PC-9 (cell line): ENCODE measurements around the gene R3HDM2. TPM values are rescaled to one million over a fixed set of nuclear protein-coding genes. Genes with fewer than 3 reads are reported as not detected.

Experiments used
- BruUV-seq: library from RNA; stranded (reverse); fragments of 400-500 nt; replicated peaks from 2 replicates; lab custom pipeline; 2021; lab: Mats Ljungman, UMichigan
- CTCF ChIA-PET: fragments of 300-600 bp; sonication (Branson Sonifier 250); formaldehyde crosslinking; loops from one replicate; lab custom pipeline; 2022; ENCODE audit warnings: antibody characterized with exemption; lab: Charles Lee
- POLR2A ChIA-PET: fragments of 300-600 bp; sonication (Branson Sonifier 250); formaldehyde crosslinking; loops from one replicate; lab custom pipeline; 2022; ENCODE audit warnings: antibody characterized with exemption; ENCODE audit not compliant: unreplicated experiment; lab: Charles Lee
- DNase-seq, 2 experiments: peaks; one replicate each; pipeline versions ENCODE4 v3.0.0 to v3.0.0-alpha.2; 2015 to 2022; ENCODE audit warnings: mixed read lengths in 1 of 2
- H2AFZ ChIP-seq: fragments of 200-600 bp; sonication (generic); 2 replicates; pipeline ENCODE4 v1.8.1; 2017; ENCODE audit warnings: antibody characterized with exemption
- H3F3A ChIP-seq: fragments of 200-600 bp; sonication (generic); 2 replicates; pipeline ENCODE4 v1.8.1; 2017; ENCODE audit warnings: antibody characterized with exemption, mild to moderate bottlenecking, low read depth; ENCODE audit not compliant: insufficient read depth
- H3K27ac ChIP-seq: fragments of 200-600 bp; sonication (generic); 2 replicates; pipeline ENCODE4 v1.6.1; 2016; ENCODE audit warnings: mixed run types
- H3K27me3 ChIP-seq: fragments of 200-600 bp; sonication (generic); 2 replicates; pipeline ENCODE4 v1.6.1; 2016; ENCODE audit warnings: low read depth, mixed run types; ENCODE audit not compliant: insufficient read depth
- H3K36me3 ChIP-seq: fragments of 200-600 bp; sonication (generic); 2 replicates; pipeline ENCODE4 v1.6.1; 2016; ENCODE audit warnings: low read depth, mixed run types
- H3K4me1 ChIP-seq: fragments of 200-600 bp; sonication (generic); replicated peaks from 2 replicates; pipeline ENCODE4 v1.6.1; 2016; ENCODE audit warnings: mixed run types; ENCODE audit not compliant: insufficient read depth
- H3K4me2 ChIP-seq: fragments of 200-600 bp; sonication (generic); 2 replicates; pipeline ENCODE4 v1.6.1; 2017; ENCODE audit warnings: mixed run types
- H3K4me3 ChIP-seq: fragments of 200-600 bp; sonication (generic); 2 replicates; pipeline ENCODE4 v1.6.1; 2016; ENCODE audit warnings: mixed run types
- H3K79me2 ChIP-seq: fragments of 200-600 bp; sonication (generic); 2 replicates; pipeline ENCODE4 v1.6.1; 2017; ENCODE audit warnings: low read depth, mixed run types
- H3K9me2 ChIP-seq: fragments of 200-600 bp; sonication (generic); 2 replicates; pipeline ENCODE4 v1.8.1; 2017; ENCODE audit warnings: mild to moderate bottlenecking; ENCODE audit not compliant: insufficient read depth
- H3K9me3 ChIP-seq: fragments of 200-600 bp; sonication (generic); 2 replicates; pipeline ENCODE4 v1.8.1; 2016; ENCODE audit warnings: low read depth; ENCODE audit not compliant: insufficient read depth
- H4K20me1 ChIP-seq: fragments of 200-600 bp; sonication (generic); 2 replicates; pipeline ENCODE4 v1.8.1; 2017; ENCODE audit not compliant: insufficient read depth
- EZH2 ChIP-seq: fragments of 200-600 bp; sonication (generic); IDR thresholded peaks from 2 replicates; pipeline ENCODE4 v1.8.0; 2017; ENCODE audit warnings: antibody characterized with exemption, low read depth
- intact Hi-C: fragments of 100-400 bp; cut with micrococcal nuclease; formaldehyde crosslinking; loops from one replicate; pipeline ENCODE4 v1.10.0; 2022; ENCODE audit not compliant: unreplicated experiment
- total RNA-seq: library from RNA; stranded (reverse); gene quantifications from 2 replicates; pipeline ENCODE4 v1.2.3, GENCODE V29; 2021
- TF ChIP-seq, protein P1 (sequence below): fragments of 200-600 bp; sonication (generic); conservative IDR thresholded peaks from 2 replicates; pipeline ENCODE4 v1.6.1; 2017; ENCODE audit warnings: mixed run types, antibody characterized with exemption, mild to moderate bottlenecking, moderate library complexity

The R3HDM2 gene
- total RNA-seq, 1 experiment from 2014 or later = 65.1 TPM

DNA sequence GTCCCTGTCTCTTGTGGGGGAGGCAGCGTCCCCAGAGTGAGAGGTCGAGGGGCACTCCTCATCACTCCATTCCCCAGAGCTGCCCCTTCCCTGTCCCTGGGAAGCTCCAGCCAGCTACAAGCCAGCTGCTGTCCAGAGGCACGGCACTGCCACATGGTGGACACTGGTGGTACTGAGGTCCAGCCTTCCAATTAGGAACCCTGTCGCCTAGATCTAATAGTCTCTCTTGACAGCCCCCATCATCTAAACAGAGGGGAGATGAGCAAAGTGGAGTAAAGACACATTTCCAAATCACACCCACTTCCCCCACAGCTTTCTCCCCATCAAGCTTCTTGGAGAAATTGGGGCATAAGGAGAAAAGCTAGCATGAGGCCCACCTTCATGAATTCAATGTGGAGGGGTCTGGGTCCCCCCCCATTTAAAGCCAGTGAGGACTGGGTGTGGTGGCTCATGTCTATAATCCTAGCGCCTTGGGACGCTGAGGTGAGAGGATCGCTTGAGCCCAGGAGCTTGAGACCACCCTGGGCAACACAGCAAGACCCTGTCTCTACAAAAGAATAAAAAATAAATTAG is 22.2 kb upstream of the R3HDM2 start:
- H3K27me3 ChIP-seq = no peaks in the 10 kb centered on the region
- H3K27ac ChIP-seq = no peak overlapping the region
- H3K9me3 ChIP-seq = no peaks in the 10 kb centered on the region
- peak; percentile 47 to 73 for DNase-seq
- no peak for TF ChIP-seq EZH2
- TF ChIP-seq, protein P1, sequence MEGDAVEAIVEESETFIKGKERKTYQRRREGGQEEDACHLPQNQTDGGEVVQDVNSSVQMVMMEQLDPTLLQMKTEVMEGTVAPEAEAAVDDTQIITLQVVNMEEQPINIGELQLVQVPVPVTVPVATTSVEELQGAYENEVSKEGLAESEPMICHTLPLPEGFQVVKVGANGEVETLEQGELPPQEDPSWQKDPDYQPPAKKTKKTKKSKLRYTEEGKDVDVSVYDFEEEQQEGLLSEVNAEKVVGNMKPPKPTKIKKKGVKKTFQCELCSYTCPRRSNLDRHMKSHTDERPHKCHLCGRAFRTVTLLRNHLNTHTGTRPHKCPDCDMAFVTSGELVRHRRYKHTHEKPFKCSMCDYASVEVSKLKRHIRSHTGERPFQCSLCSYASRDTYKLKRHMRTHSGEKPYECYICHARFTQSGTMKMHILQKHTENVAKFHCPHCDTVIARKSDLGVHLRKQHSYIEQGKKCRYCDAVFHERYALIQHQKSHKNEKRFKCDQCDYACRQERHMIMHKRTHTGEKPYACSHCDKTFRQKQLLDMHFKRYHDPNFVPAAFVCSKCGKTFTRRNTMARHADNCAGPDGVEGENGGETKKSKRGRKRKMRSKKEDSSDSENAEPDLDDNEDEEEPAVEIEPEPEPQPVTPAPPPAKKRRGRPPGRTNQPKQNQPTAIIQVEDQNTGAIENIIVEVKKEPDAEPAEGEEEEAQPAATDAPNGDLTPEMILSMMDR = peak; percentile 91
- no peak overlapping the region for H2AFZ ChIP-seq
- ChIA-PET CTCF (interaction anchor here (0.5 to 1.8 kb wide), 11 partner anchors 43 to 384 kb away, joined by 3 to 30 read pairs (median 4); no protein-coding TSS in a partner anchor), POLR2A (interaction anchor here (0.6 to 0.7 kb wide), 2 partner anchors 138 to 145 kb away, joined by 3 read pairs; no protein-coding TSS in a partner anchor)
- H4K20me1 ChIP-seq = no peaks in the 10 kb centered on the region
- no peak overlapping the region for H3K4me2 ChIP-seq
- no peaks in the 10 kb centered on the region for H3K9me2 ChIP-seq
- no peaks in the 10 kb centered on the region for H3F3A ChIP-seq
- H3K4me3 ChIP-seq = no peak overlapping the region
- H3K36me3 ChIP-seq = no peaks in the 10 kb centered on the region
- no TSS peak for BruUV-seq
- intact Hi-C loops = loop anchor here (1.0 to 10.0 kb wide), 4 partner anchors 146 to 452 kb away; no protein-coding TSS in a partner anchor
- H3K79me2 ChIP-seq = no peaks in the 10 kb centered on the region
- peaks cover 35% of the 10 kb centered on the region for H3K4me1 ChIP-seq

DNA sequence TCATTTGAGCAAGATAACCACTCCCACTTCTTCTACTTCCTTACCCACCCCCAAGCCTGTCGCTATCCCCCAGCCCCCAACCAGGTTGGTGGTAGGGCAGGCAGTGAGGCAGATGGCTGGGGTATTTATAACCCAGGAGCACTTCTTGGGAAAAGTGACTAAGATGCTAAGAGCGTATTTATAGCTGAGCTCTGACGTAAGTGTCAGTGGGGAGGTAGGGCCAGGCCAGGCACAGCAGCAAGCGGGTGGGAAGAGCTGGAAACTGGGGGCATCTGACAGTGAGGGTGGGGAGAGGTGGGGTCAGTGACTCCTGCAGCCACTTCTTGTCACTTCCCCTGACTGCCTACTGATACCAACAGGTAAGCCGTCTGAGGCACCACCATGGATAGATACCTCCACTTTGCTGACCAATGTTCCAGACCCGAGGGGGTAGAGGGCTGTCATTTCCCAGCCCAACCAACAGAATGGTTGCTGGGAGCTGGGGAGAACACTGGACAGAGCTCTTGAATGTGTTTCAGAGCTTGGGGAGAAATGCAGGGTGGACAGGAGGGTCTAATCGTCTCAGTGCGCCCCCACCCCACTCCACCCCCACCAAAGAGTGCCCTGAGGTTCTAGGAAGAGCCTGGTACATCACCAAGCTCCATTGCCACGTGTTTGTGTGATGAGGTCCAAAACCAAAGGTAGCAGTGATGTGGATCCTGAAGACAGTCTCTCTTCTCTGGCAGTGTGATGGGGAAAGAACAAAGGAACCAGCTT is 21.5 kb upstream of the R3HDM2 start:
- intact Hi-C loops = loop anchor here (2.0 to 10.0 kb wide), 2 partner anchors 240 to 452 kb away; no protein-coding TSS in a partner anchor
- H3K4me2 ChIP-seq = no peak overlapping the region
- H3K36me3 ChIP-seq = no peaks in the 10 kb centered on the region
- no peak overlapping the region for H3K4me3 ChIP-seq
- H3K27me3 ChIP-seq = no peaks in the 10 kb centered on the region
- POLR2A ChIA-PET = interaction anchor here (0.6 to 0.7 kb wide), 2 partner anchors 137 to 144 kb away, joined by 3 read pairs; no protein-coding TSS in a partner anchor
- H3F3A ChIP-seq = no peaks in the 10 kb centered on the region
- no peaks in the 10 kb centered on the region for H3K9me2 ChIP-seq
- TF ChIP-seq, protein P1 = no peak
- no peak for TF ChIP-seq EZH2
- H3K4me1 ChIP-seq = peaks cover 28% of the 10 kb centered on the region
- no peak overlapping the region for H3K27ac ChIP-seq
- BruUV-seq = no TSS peak
- no peak overlapping the region for H2AFZ ChIP-seq
- CTCF ChIA-PET = interaction anchor here (0.5 to 1.8 kb wide), 10 partner anchors 44 to 695 kb away, joined by 3 to 30 read pairs (median 4); no protein-coding TSS in a partner anchor
- H3K9me3 ChIP-seq = no peaks in the 10 kb centered on the region
- no peak for DNase-seq
- H3K79me2 ChIP-seq = no peaks in the 10 kb centered on the region
- no peaks in the 10 kb centered on the region for H4K20me1 ChIP-seq

DNA sequence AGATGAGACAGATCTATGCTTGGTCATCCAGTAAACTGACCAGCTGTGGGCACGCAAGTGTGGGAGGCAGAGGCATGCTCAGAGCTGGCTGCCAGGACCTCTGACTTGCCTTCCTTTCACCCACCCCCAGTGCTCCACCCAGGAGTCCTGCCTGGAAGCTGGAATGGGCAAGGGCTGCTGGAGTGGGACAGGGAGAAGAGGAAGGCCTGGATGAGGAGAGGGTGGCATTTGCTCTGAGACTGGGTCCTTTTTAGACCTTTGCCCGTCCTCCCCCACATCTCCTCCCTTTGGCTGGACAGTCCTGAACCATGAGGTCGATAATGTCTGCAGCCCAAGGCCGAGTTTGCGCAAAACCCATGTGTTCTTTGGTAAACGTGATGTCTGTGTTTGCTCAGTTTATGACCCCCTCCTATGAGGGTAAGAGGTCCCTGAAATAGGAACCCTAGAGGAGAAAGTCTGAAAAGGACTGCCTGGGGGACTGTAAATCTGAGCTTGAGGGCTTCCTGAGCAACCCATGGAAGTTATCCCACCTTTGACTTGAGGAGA is 20.5 kb upstream of the R3HDM2 start:
- Histone ChIP-seq H3K4me1 (peaks cover 20% of the 10 kb centered on the region), H3K36me3 (no peaks in the 10 kb centered on the region), H4K20me1 (no peaks in the 10 kb centered on the region), H3F3A (no peaks in the 10 kb centered on the region), H3K27me3 (no peaks in the 10 kb centered on the region), H3K9me3 (no peaks in the 10 kb centered on the region), H3K9me2 (no peaks in the 10 kb centered on the region), H2AFZ (no peak overlapping the region), H3K27ac (no peak overlapping the region), H3K4me3 (no peak overlapping the region), H3K4me2 (no peak overlapping the region), H3K79me2 (no peaks in the 10 kb centered on the region)
- CTCF ChIA-PET = no interaction called here
- POLR2A ChIA-PET = no interaction called here
- BruUV-seq = no TSS peak
- intact Hi-C loops = loop anchor here (10.0 kb wide), 1 partner anchor 453 kb away; no protein-coding TSS in a partner anchor
- DNase-seq = no peak
- TF ChIP-seq, protein P1 = no peak
- no peak for TF ChIP-seq EZH2
